C4-2B (cell line): ENCODE measurements around the gene CLEC16A.

Source experiments
- CTCF ChIP-seq: fragments of 450-650 bp; conservative IDR thresholded peaks from 2 replicates; pipeline ENCODE4 v1.5.1; 2017; ENCODE audit warnings: mild to moderate bottlenecking
- ZFX ChIP-seq: fragments of 450-650 bp; IDR thresholded peaks from 2 replicates; pipeline ENCODE4 v1.6.1; 2017

- TF ChIP-seq CTCF (no peak), ZFX (no peak)
These were observed 199.1 kb downstream of the CLEC16A start for GRCh38 chr16:11143372-11144035.
